OCI-LY7 (cell line): ENCODE results near the gene MAPK14.

Experiments used
- EZH2phosphoT487 ChIP-seq: fragments of 200-600 bp; sonication (generic); IDR thresholded peaks from 2 replicates; pipeline ENCODE4 v1.6.1; 2018; ENCODE audit warnings: low read depth, borderline replicate concordance, mild to moderate bottlenecking, mixed run types, antibody characterized with exemption, low read length, moderate library complexity, mixed read lengths
- TF ChIP-seq, protein P1 (sequence below): fragments of 200-600 bp; sonication (generic); conservative IDR thresholded peaks from 2 replicates; pipeline ENCODE4 v1.5.1; 2014; ENCODE audit warnings: mild to moderate bottlenecking, antibody characterized with exemption, low read length, moderate library complexity, mixed read lengths

DNA sequence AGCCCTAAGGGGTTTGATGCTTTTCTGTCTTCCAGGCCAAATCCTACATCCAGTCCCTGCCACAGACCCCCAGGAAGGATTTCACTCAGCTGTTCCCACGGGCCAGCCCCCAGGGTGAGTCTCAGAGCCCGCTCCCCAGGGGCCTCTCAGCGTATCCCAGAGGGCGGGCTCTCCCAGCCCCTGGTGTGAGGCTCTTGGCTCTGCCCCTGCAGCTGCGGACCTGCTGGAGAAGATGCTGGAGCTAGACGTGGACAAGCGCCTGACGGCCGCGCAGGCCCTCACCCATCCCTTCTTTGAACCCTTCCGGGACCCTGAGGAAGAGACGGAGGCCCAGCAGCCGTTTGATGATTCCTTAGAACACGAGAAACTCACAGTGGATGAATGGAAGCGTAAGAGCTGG is 111.1 kb downstream of the MAPK14 start:
- TF ChIP-seq, protein P1, sequence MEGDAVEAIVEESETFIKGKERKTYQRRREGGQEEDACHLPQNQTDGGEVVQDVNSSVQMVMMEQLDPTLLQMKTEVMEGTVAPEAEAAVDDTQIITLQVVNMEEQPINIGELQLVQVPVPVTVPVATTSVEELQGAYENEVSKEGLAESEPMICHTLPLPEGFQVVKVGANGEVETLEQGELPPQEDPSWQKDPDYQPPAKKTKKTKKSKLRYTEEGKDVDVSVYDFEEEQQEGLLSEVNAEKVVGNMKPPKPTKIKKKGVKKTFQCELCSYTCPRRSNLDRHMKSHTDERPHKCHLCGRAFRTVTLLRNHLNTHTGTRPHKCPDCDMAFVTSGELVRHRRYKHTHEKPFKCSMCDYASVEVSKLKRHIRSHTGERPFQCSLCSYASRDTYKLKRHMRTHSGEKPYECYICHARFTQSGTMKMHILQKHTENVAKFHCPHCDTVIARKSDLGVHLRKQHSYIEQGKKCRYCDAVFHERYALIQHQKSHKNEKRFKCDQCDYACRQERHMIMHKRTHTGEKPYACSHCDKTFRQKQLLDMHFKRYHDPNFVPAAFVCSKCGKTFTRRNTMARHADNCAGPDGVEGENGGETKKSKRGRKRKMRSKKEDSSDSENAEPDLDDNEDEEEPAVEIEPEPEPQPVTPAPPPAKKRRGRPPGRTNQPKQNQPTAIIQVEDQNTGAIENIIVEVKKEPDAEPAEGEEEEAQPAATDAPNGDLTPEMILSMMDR, result no peak
- TF ChIP-seq EZH2phosphoT487, result no peak
